Measurements from ENCODE around the gene STX11. TPM values are rescaled to one million over a fixed set of nuclear protein-coding genes. Genes with fewer than 3 reads are reported as not detected.

Gene STX11
- total and polyA plus RNA-seq, 2 of the 13 experiments (the other 11 are each of a cell fraction or from before 2014, with no cell fraction given), result 0.03 TPM; not detected in 1

- CTCF ChIA-PET (ENCODE audit: low intra/inter-chr PET ratio, low total read pairs), result no interaction called here
- Histone ChIP-seq H3K79me2 (ENCODE audit: insufficient read depth, low read length) (no peaks in the 10 kb centered on the region), H3K36me3 (replicated peaks in 1 of 2; ENCODE audit: control insufficient read depth in 1 of 2, insufficient read depth in 2 of 2, low read length in 2 of 2) (no peaks in the 10 kb centered on the region), H3K4me2 (ENCODE audit: low read depth, low read length) (no peak overlapping the region), H3K27ac (ENCODE audit: extremely low read length, insufficient read depth, low read length) (no peak overlapping the region), H3K9me3 (ENCODE audit: low read length) (no peaks in the 10 kb centered on the region), H4K20me1 (ENCODE audit: insufficient read depth, low read length) (no peaks in the 10 kb centered on the region), H3K9ac (ENCODE audit: insufficient read depth, low read depth, low read length) (no peak overlapping the region), H2AFZ (ENCODE audit: low read length) (no peak overlapping the region), H3K4me3 (replicated peaks in 1 of 3; ENCODE audit: insufficient read depth in 1 of 3, low read depth in 2 of 3, low read length in 3 of 3) (no peak overlapping the region), H3K4me1 (ENCODE audit: insufficient read depth, low read length) (no peaks in the 10 kb centered on the region), H3K27me3 (ENCODE audit: control insufficient read depth in 1 of 2, insufficient read depth in 2 of 2, low read length in 2 of 2) (peaks cover 0 to 12% of the 10 kb centered on the region in 2 experiments; a peak in 1 of 5 replicates)
- intact Hi-C loops (cut with micrococcal nuclease; ENCODE audit: unreplicated experiment), result no loop called here
- ATAC-seq, result no peak
- POLR2A ChIA-PET, result no interaction called here
- no peak for FAIRE-seq
- WGBS (ENCODE audit: low lambda C conversion rate), result 27% methylated on average over 3 of the region's 5 CpGs
- in situ Hi-C loops (cut with HindIII; ENCODE audit: extremely low pct_ligation_motif_present, low pct_unique_long_range_greater_than_20kb), result loop anchor here (25.0 kb wide), 1 partner anchor 1093 kb away; no protein-coding TSS in a partner anchor
- BruUV-seq (replicated peaks), result no TSS peak
- no peak for DNase-seq (ENCODE audit: low spot score)
- TF ChIP-seq ZNF276 (CRISPR knock-in tag; IDR thresholded peaks at IDR 0.05; ENCODE audit: low read depth) (no peak), ZNF512B (CRISPR knock-in tag; IDR thresholded peaks at IDR 0.05; ENCODE audit: borderline replicate concordance) (no peak), E2F1 (CRISPR knock-in tag; IDR thresholded peaks at IDR 0.05) (no peak), ZNF674 (CRISPR knock-in tag; IDR thresholded peaks at IDR 0.05; ENCODE audit: low read depth) (no peak), ZNF766 (CRISPR knock-in tag; IDR thresholded peaks at IDR 0.05; ENCODE audit: borderline replicate concordance) (no peak), TAF1 (CRISPR knock-in tag; IDR thresholded peaks at IDR 0.05) (no peak)
These were observed 30.9 kb upstream of the STX11 start for GRCh38 chr6:144119376-144119775.

Data from HepG2 (cell line).